GM19397 (cell line): ENCODE results near the gene DNAH3.
A peak's percentile ranks its signal among the peaks of the same experiment; 100 is the strongest.

Experiments
- ATAC-seq: cut with Tn5 transposase; IDR thresholded peaks from one replicate; pipeline ENCODE4 v1.9.1; 2021; ENCODE audit warnings: mild to moderate bottlenecking, moderate library complexity; ENCODE audit not compliant: unreplicated experiment

DNAH3 gene

DNA sequence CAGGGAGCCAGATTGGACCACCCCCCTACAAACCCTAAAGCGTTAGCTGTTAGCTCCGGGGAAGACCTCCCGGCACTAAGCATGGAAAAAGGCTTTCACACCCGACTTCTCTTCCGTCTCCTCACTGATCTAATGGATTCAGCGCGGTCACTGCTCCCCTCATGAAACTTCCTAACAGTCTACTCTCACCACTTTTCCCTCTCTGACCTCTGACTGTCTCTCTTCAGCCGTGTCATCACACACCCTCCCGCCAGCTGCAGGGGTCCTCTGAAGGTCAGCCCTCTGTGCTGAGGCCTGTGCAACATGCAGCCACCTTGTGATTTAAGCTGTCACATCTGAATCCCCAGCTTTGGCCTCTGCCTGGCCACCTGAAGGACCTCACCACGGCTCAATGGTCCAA, 234.4 kb downstream of the DNAH3 start:
- ATAC-seq: no peak

GRCh38 chr16:20911361-20911760, 239.3 kb downstream of the DNAH3 start:
- no peak for ATAC-seq

- ATAC-seq: no peak
These were observed 239.8 kb downstream of the DNAH3 start for GRCh38 chr16:20910781-20911321.

- ATAC-seq: no peak
These were observed 244.0 kb downstream of the DNAH3 start for GRCh38 chr16:20906341-20907255.

GRCh38 chr16:20905576-20905975, 245.1 kb downstream of the DNAH3 start:
- ATAC-seq: no peak

DNA sequence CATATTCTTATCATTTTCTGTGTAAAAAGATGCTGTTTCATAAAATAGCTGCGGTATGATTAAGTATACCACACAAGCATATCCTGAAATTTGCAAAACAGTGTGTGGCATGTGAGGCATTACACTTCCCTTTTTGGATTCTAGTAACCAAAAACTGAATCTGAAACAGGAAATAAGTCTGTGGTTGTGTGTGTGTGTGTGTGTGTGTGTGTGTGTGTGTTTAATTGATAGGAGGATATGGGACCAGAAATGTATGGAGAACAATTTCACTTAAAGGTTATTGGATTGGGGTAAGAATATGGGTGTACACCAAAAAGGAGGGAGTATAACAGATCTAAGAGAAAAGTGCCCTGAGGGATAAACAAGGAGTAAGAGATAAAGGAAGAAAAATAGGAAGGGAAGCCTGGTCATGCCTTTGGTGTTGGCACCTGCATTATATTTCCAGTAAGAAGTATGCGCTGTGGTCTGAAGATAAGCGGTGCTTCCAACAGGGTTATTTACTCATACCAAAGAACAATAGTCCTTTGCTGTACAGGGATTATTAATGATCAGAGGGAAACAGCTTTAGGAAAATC, 246.1 kb downstream of the DNAH3 start:
- ATAC-seq: no peak

DNA sequence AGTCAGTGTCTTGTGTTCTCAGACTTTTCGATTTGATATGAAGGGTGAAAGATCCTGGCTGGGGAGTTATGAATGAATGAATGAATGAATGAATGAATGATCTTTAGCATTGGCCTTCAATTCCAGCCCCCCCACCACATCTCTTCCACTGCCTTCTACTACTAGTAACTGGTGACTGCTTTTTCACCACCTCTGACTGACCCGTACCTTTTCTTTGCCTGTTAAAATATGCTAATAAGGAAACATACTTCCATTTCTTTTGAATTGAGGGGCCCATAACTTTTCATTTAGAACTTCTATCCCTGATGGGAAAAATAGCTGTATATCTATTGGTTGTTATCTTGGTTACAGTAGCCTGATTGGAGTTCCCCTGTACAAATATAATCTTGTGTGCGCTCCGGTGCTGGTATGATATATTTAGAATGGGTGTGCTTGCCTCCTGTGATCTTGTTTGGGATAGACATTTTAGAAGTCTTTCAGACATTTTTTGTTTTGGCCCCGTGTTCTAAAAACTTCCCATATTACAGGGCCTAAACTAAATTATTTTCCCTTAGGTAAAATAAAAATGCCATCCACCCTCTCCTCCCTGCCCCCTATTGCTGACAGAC, 246.6 kb downstream of the DNAH3 start:
- no peak for ATAC-seq

DNA sequence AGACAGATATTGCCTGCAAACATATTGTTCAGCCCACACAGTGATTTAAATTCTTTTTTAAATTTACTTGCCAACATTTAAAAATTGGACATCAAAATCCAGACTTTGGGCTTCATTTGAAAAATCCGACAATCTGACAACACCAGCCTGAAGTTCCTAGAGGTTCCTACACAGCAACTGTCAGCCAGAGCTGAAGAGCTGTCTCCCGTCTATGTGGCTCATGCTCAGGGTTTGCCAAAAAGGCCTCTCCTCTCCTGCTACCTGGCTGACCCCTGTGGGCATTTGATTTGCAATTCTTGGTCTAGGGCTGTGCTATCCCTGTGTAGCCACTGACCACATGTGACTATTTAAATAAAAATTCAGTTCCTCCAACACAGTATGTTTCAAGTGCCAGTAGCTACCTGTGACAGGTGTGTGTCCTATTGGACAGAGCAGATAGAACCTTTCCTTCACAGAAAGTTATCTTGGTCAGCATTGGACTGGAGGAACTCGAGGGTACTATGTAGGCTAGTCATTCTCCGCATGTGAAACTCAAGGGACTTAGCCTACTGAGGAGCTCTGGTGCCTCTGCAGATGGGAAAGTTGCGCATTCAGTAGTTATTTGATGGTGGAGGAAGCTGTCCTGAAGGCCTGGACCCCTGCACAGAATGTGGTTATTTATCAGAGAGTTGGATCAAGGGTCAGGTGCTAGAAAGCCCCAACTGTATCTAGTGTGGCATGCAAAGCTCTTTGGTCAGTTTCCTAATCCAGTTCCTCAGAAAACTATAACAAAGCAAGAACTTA, 247.3 kb downstream of the DNAH3 start:
- ATAC-seq: no peak

GRCh38 chr16:20902426-20902825, 248.2 kb downstream of the DNAH3 start:
- ATAC-seq: no peak

DNA sequence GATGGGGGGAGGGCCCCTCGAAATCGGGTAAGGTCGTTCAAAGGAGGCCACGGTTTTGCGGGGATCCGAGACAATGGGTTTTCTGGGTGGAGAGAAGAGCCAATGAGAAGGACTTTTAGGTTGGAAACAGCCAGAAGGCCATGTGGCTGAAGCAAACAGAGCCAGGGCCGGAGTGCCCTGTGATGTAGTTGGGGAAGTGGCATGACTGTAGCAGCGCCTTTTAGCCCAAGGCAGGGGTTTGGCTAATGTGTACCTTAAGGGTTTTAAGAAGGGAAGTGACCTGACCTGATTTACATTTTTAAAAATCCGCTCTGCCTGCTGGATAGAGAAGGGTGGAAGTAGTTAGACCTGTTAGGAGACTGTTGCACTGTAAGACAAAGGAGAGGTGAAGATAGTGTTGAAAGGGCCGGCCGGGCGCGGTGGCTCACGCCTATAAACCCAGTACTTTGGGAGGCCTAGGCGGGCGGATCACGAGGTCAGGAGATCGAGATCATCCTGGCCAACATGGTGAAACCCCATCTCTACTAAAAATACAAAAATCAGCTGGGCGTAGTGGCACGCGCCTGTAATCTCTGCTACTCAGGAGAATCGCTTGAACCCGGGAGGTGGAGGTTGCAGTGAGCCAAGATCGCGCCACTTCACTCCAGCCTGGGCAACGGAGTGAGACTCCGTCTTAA, 249.1 kb downstream of the DNAH3 start:
- peak; percentile 32 for ATAC-seq

DNA sequence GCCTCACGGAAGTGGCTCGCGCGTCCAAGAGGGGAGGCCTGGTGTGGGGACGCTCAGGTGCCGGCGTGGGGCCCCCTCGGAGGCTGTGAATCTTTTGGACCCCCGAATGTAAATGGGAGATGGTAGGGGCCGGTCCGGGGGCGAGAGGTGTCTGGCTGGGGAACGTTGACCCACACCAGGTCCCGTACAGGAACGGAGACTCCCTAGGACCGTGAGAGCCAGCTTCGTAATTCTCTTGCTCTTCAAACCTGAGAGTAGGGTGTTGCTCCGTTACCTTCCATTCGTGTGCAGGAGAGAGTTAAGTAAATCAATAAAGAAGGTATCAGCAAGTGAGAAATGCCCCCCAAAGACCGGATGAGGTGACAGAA, 249.6 kb downstream of the DNAH3 start:
- no peak for ATAC-seq

- peak; percentile 66 for ATAC-seq
These were observed 250.2 kb downstream of the DNAH3 start, which contains the start of the genes DCUN1D3 and LYRM1 for GRCh38 chr16:20900299-20901067. Gene DCUN1D3, minus strand, starts transcription at chr16:20900358. Its CDS starts 37,820 bp downstream, at chr16:20862538. Gene LYRM1, plus strand, starts transcription at chr16:20900771. Its CDS starts 14,785 bp downstream, at chr16:20915556.

DNA sequence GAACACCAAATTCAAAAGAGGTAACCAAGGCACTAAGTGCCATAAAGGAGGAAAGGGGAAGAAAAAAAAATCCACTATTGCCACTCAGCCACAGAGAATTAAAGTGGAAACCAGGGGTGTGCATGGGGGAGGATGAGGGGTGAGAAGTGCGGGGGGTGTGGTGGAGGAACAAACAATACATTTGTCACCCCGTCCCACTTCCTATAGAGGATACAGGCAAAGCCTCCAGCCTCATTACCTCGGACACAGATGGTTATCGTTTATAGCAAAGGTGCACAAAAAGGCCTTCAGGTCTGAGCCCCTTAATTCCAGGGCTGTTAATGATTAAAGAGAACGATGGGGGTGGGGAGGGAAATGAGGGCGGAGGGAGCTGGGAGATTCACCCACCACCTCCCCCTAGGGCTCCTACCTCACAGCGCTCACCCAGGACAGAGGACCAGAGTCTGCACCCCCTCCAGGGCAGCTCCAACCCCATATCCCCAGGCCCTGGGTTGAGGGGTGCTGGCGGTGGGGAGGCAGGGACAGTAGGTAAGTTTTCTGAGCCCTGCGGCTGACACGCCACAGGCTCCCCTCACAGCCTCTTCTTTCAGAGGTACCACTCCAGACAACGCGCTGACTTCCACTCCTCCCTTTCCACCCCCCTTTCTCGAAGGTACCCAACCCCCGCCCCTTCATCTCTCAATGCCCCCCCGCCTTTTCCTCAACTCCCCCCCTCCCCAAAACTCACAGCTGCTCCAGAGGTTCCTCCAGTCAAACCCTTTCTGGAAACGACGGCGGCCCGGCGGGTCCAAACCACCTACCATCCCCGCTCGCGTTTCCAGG, 251.0 kb downstream of the DNAH3 start:
- no peak for ATAC-seq

DNA sequence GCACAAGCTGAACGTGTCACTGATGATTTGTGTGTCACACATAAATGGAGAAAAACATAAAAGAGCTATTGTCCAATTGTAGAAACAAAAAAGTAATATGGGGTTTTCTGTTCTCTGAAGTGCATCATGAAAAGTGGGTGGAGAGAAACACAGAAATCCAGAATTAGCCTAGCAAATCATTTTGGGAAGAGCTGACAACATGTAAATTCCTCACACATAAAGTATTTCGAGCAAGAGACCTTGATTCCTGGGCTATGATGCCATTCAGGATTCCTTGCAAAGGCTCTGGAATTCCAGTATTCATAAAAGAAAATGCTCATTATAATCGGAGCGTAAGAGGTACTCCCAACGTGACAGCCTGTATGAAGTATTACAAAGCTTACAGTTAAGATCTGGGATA, 251.6 kb downstream of the DNAH3 start:
- no peak for ATAC-seq

DNA sequence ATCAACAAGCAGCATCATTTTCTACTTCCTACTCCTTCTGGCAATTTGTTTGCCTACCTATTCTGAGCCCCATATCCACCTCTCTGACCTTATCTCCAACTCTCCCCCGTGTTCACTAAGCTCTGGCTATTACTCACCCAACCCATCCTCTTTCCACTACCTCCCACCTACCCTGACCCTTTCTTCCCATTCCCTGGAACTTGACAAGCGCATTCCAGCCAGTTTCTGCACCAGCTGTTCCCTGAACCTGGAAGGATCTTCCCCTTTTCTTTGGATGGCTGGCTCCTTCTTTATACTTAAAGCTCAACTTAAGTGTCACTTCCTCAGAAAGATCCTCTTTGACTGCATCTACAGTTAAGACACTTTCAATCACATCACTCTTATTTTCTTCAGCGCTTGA, 252.7 kb downstream of the DNAH3 start:
- no peak for ATAC-seq

GRCh38 chr16:20897253-20897897, 253.3 kb downstream of the DNAH3 start:
- ATAC-seq: no peak

GRCh38 chr16:20894388-20894787, 256.3 kb downstream of the DNAH3 start:
- no peak for ATAC-seq

GRCh38 chr16:20889625-20890275, 260.9 kb downstream of the DNAH3 start:
- no peak for ATAC-seq
